HUES48 (cell line): ENCODE results near the gene PPP2R5C.
"Not testable (repeated sequence)": the region's sequence is repeated elsewhere in the genome, so short reads cannot be mapped to it uniquely, and the experiment has no call there.

Experiments
- H3K27ac ChIP-seq: one replicate; pipeline ENCODE4 v1.7.0; 2013; ENCODE audit warnings: low read depth, low read length, inconsistent platforms
- H3K27me3 ChIP-seq: 2 replicates; pipeline ENCODE4 v1.6.1; 2013; ENCODE audit warnings: mild to moderate bottlenecking, low read length; ENCODE audit not compliant: control insufficient read depth, insufficient read depth
- H3K36me3 ChIP-seq: 2 replicates; pipeline ENCODE4 v1.6.1; 2013; ENCODE audit warnings: low read length; ENCODE audit not compliant: control insufficient read depth, insufficient read depth
- H3K4me1 ChIP-seq: 2 replicates; pipeline ENCODE4 v1.6.1; 2013; ENCODE audit warnings: mild to moderate bottlenecking, low read length; ENCODE audit not compliant: control insufficient read depth, insufficient read depth
- H3K4me3 ChIP-seq: 2 replicates; pipeline ENCODE4 v1.5.1; 2013; ENCODE audit warnings: mild to moderate bottlenecking, low read depth, low read length
- H3K9ac ChIP-seq: 2 replicates; pipeline ENCODE4 v1.6.1; 2013; ENCODE audit warnings: mild to moderate bottlenecking, low read depth, low read length, moderate library complexity
- H3K9me3 ChIP-seq: 2 replicates; pipeline ENCODE4 v1.6.1; 2013; ENCODE audit warnings: low read length; ENCODE audit not compliant: control insufficient read depth, insufficient read depth

The PPP2R5C gene

GRCh38 chr14:101728367-101728742 is 33.2 kb upstream of the PPP2R5C start:
- Histone ChIP-seq H3K36me3 (no peaks in the 10 kb centered on the region), H3K27me3 (no peaks in the 10 kb centered on the region), H3K9ac (no peak overlapping the region), H3K4me1 (peaks cover 18% of the 10 kb centered on the region), H3K4me3 (no peak overlapping the region), H3K9me3 (no peaks in the 10 kb centered on the region), H3K27ac (no peak overlapping the region)

GRCh38 chr14:101729382-101729781 is 32.1 kb upstream of the PPP2R5C start:
- Histone ChIP-seq H3K27ac (no peak overlapping the region), H3K4me1 (peaks cover 18% of the 10 kb centered on the region), H3K9ac (no peak overlapping the region), H3K36me3 (no peaks in the 10 kb centered on the region), H3K9me3 (no peaks in the 10 kb centered on the region), H3K4me3 (no peak overlapping the region), H3K27me3 (no peaks in the 10 kb centered on the region)

- H3K9ac ChIP-seq, H3K4me3 ChIP-seq, H3K9me3 ChIP-seq, H3K27me3 ChIP-seq, H3K36me3 ChIP-seq: not testable (repeated sequence)
- peak overlapping the region; percentile 92 for H3K27ac ChIP-seq
- H3K4me1 ChIP-seq, result peaks cover 18% of the 10 kb centered on the region
Observed at GRCh38 chr14:101730157-101730556, 31.4 kb upstream of the PPP2R5C start.

GRCh38 chr14:101730626-101731186 is 30.8 kb upstream of the PPP2R5C start:
- no peaks in the 10 kb centered on the region for H3K9me3 ChIP-seq
- H3K4me1 ChIP-seq, result peaks cover 18% of the 10 kb centered on the region
- peak overlapping the region; percentile 92 for H3K27ac ChIP-seq
- H3K27me3 ChIP-seq, result no peaks in the 10 kb centered on the region
- H3K4me3 ChIP-seq, result no peak overlapping the region
- H3K36me3 ChIP-seq, result no peaks in the 10 kb centered on the region
- no peak overlapping the region for H3K9ac ChIP-seq

- Histone ChIP-seq H3K9me3 (no peaks in the 10 kb centered on the region), H3K27me3 (no peaks in the 10 kb centered on the region), H3K4me3 (no peak overlapping the region), H3K36me3 (no peaks in the 10 kb centered on the region), H3K4me1 (peaks cover 17% of the 10 kb centered on the region), H3K9ac (no peak overlapping the region), H3K27ac (peak overlapping the region; percentile 92)
Observed at GRCh38 chr14:101731187-101732080, 30.1 kb upstream of the PPP2R5C start.

- no peak overlapping the region for H3K9ac ChIP-seq
- peak overlapping the region; percentile 92 for H3K27ac ChIP-seq
- peaks cover 14% of the 10 kb centered on the region for H3K4me1 ChIP-seq
Observed at GRCh38 chr14:101732118-101732517, 29.4 kb upstream of the PPP2R5C start.

GRCh38 chr14:101733211-101733610 is 28.3 kb upstream of the PPP2R5C start:
- Histone ChIP-seq H3K9me3 (no peaks in the 10 kb centered on the region), H3K4me1 (peaks cover 14% of the 10 kb centered on the region), H3K9ac (no peak overlapping the region), H3K27me3 (no peaks in the 10 kb centered on the region), H3K36me3 (no peaks in the 10 kb centered on the region), H3K27ac (no peak overlapping the region), H3K4me3 (no peak overlapping the region)

More at GRCh38 chr14:101732118-101732517, 29.4 kb upstream of the PPP2R5C start:
- Histone ChIP-seq H3K36me3 (no peaks in the 10 kb centered on the region), H3K27me3 (no peaks in the 10 kb centered on the region), H3K9me3 (no peaks in the 10 kb centered on the region), H3K4me3 (no peak overlapping the region)

- Histone ChIP-seq H3K9ac (no peak overlapping the region), H3K27me3 (no peaks in the 10 kb centered on the region), H3K4me1 (peaks cover 14% of the 10 kb centered on the region), H3K9me3 (no peaks in the 10 kb centered on the region), H3K36me3 (no peaks in the 10 kb centered on the region), H3K27ac (no peak overlapping the region), H3K4me3 (no peak overlapping the region)
Observed at GRCh38 chr14:101734246-101734847, 27.2 kb upstream of the PPP2R5C start.

GRCh38 chr14:101735453-101735852 is 26.1 kb upstream of the PPP2R5C start:
- H3K36me3 ChIP-seq, result no peaks in the 10 kb centered on the region

GRCh38 chr14:101736071-101736470 is 25.4 kb upstream of the PPP2R5C start:
- Histone ChIP-seq H3K36me3 (no peaks in the 10 kb centered on the region), H3K9me3 (peaks cover 4% of the 10 kb centered on the region; the same call in 1 of the 2 replicates), H3K27ac (no peak overlapping the region), H3K4me1 (peaks cover 11% of the 10 kb centered on the region), H3K4me3 (no peak overlapping the region), H3K27me3 (no peaks in the 10 kb centered on the region), H3K9ac (no peak overlapping the region)

More at GRCh38 chr14:101735453-101735852, 26.1 kb upstream of the PPP2R5C start:
- H3K9me3 ChIP-seq, result 0 out of 2 replicates have a peak, but pooled peaks cover 2% of the 10 kb centered on the region
- no peaks in the 10 kb centered on the region for H3K27me3 ChIP-seq
- H3K27ac ChIP-seq, result no peak overlapping the region
- no peak overlapping the region for H3K4me3 ChIP-seq
- H3K9ac ChIP-seq, result no peak overlapping the region
- H3K4me1 ChIP-seq, result peaks cover 14% of the 10 kb centered on the region

GRCh38 chr14:101736585-101736984 is 24.9 kb upstream of the PPP2R5C start:
- Histone ChIP-seq H3K4me1 (peaks cover 6% of the 10 kb centered on the region), H3K9me3 (peaks cover 6% of the 10 kb centered on the region; the same call in 1 of the 2 replicates), H3K36me3 (no peaks in the 10 kb centered on the region), H3K27me3 (no peaks in the 10 kb centered on the region), H3K4me3 (no peak overlapping the region), H3K9ac (no peak overlapping the region), H3K27ac (no peak overlapping the region)
